DOHH2 (cell line): Measurements from ENCODE around the gene PPM1F.
"Not testable (repeated sequence)": the region's sequence is repeated elsewhere in the genome, so short reads cannot be mapped to it uniquely, and the experiment has no call there.

Source experiments
- H3F3A ChIP-seq: fragments of 200-600 bp; sonication (generic), shearing (Covaris generic); 2 replicates; pipeline ENCODE4 v1.6.0; 2016; ENCODE audit warnings: antibody characterized with exemption, mild to moderate bottlenecking; ENCODE audit not compliant: control insufficient read depth, insufficient read depth
- H3K27ac ChIP-seq: fragments of 200-600 bp; sonication (generic); 2 replicates; pipeline ENCODE4 v1.5.1; 2014; ENCODE audit warnings: low read depth, mild to moderate bottlenecking, low read length, moderate library complexity
- H3K27me3 ChIP-seq: fragments of 200-600 bp; sonication (generic); 2 replicates; pipeline ENCODE4 v1.6.1; 2014; ENCODE audit warnings: mild to moderate bottlenecking, low read length, mixed read lengths; ENCODE audit not compliant: control insufficient read depth
- H3K36me3 ChIP-seq: fragments of 200-600 bp; sonication (generic); 2 replicates; pipeline ENCODE4 v1.6.1; 2014; ENCODE audit warnings: mild to moderate bottlenecking, low read length, moderate library complexity, mixed read lengths; ENCODE audit not compliant: control insufficient read depth
- H3K4me1 ChIP-seq: fragments of 200-600 bp; sonication (generic); 2 replicates; pipeline ENCODE4 v1.6.1; 2014; ENCODE audit warnings: mild to moderate bottlenecking, low read length, mixed read lengths; ENCODE audit not compliant: control insufficient read depth
- H3K4me2 ChIP-seq: fragments of 200-600 bp; sonication (generic); 2 replicates; pipeline ENCODE4 v1.6.0; 2014; ENCODE audit warnings: mild to moderate bottlenecking, low read length, moderate library complexity
- H3K4me3 ChIP-seq: fragments of 200-600 bp; sonication (generic); 2 replicates; pipeline ENCODE4 v1.5.1; 2014; ENCODE audit warnings: mild to moderate bottlenecking, low read length, mixed read lengths
- H3K79me2 ChIP-seq: fragments of 200-600 bp; sonication (generic); 2 replicates; pipeline ENCODE4 v1.6.1; 2014; ENCODE audit warnings: mild to moderate bottlenecking, low read length, mixed read lengths; ENCODE audit not compliant: control insufficient read depth
- H3K9me2 ChIP-seq: fragments of 200-600 bp; sonication (generic); replicated peaks from 2 replicates; pipeline ENCODE4 v1.6.1; 2014; ENCODE audit warnings: mild to moderate bottlenecking, low read length, mixed read lengths; ENCODE audit not compliant: control insufficient read depth
- H3K9me3 ChIP-seq: fragments of 200-600 bp; sonication (generic); 2 replicates; pipeline ENCODE4 v1.6.1; 2014; ENCODE audit warnings: antibody characterized with exemption, low read length, mixed read lengths; ENCODE audit not compliant: control insufficient read depth, insufficient read depth
- H4K20me1 ChIP-seq: fragments of 200-600 bp; sonication (generic); 2 replicates; pipeline ENCODE4 v1.6.0; 2014; ENCODE audit warnings: low read depth, mild to moderate bottlenecking, antibody characterized with exemption, low read length, moderate library complexity; ENCODE audit not compliant: control insufficient read depth, insufficient read depth
- EZH2phosphoT487 ChIP-seq: fragments of 200-600 bp; sonication (generic); IDR thresholded peaks from 2 replicates; pipeline ENCODE4 v1.6.1; 2017; ENCODE audit warnings: borderline replicate concordance, mild to moderate bottlenecking, antibody characterized with exemption, low read length, moderate library complexity, mixed read lengths
- TF ChIP-seq, protein P1 (sequence below): fragments of 200-600 bp; sonication (generic); IDR thresholded peaks from one replicate; pipeline ENCODE4 v1.5.1; 2014; ENCODE audit warnings: antibody characterized with exemption, mild to moderate bottlenecking, low read depth, low read length; ENCODE audit not compliant: poor library complexity, severe bottlenecking

The PPM1F gene

GRCh38 chr22:21915624-21916308 is 36.9 kb downstream of the PPM1F start:
- Histone ChIP-seq H3K4me2 (no peak overlapping the region), H3F3A (no peaks in the 10 kb centered on the region), H3K4me3 (no peak overlapping the region), H3K27ac (no peak overlapping the region), H3K27me3 (no peaks in the 10 kb centered on the region), H3K79me2 (no peaks in the 10 kb centered on the region), H3K9me2 (no peaks in the 10 kb centered on the region), H3K9me3 (no peaks in the 10 kb centered on the region), H3K36me3 (no peaks in the 10 kb centered on the region), H3K4me1 (no peaks in the 10 kb centered on the region), H4K20me1 (no peaks in the 10 kb centered on the region)
- TF ChIP-seq EZH2phosphoT487 = no peak
- TF ChIP-seq, protein P1, sequence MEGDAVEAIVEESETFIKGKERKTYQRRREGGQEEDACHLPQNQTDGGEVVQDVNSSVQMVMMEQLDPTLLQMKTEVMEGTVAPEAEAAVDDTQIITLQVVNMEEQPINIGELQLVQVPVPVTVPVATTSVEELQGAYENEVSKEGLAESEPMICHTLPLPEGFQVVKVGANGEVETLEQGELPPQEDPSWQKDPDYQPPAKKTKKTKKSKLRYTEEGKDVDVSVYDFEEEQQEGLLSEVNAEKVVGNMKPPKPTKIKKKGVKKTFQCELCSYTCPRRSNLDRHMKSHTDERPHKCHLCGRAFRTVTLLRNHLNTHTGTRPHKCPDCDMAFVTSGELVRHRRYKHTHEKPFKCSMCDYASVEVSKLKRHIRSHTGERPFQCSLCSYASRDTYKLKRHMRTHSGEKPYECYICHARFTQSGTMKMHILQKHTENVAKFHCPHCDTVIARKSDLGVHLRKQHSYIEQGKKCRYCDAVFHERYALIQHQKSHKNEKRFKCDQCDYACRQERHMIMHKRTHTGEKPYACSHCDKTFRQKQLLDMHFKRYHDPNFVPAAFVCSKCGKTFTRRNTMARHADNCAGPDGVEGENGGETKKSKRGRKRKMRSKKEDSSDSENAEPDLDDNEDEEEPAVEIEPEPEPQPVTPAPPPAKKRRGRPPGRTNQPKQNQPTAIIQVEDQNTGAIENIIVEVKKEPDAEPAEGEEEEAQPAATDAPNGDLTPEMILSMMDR = no peak

- not testable (repeated sequence) for H3K27me3 ChIP-seq, H3F3A ChIP-seq, H3K9me2 ChIP-seq, H3K4me3 ChIP-seq, H3K4me1 ChIP-seq, H3K4me2 ChIP-seq, H3K79me2 ChIP-seq, H3K9me3 ChIP-seq, H3K27ac ChIP-seq, H3K36me3 ChIP-seq, H4K20me1 ChIP-seq
Measured at GRCh38 chr22:21914033-21914642, 38.5 kb downstream of the PPM1F start.

- H3K4me3 ChIP-seq, H3K9me2 ChIP-seq, H3K4me1 ChIP-seq, H3K27me3 ChIP-seq, H3K27ac ChIP-seq, H3F3A ChIP-seq, H3K4me2 ChIP-seq, H3K36me3 ChIP-seq, H3K9me3 ChIP-seq, H3K79me2 ChIP-seq, H4K20me1 ChIP-seq: not testable (repeated sequence)
Measured at GRCh38 chr22:21910367-21910766, 42.3 kb downstream of the PPM1F start.

GRCh38 chr22:21909871-21910270 is 42.8 kb downstream of the PPM1F start:
- no peaks in the 10 kb centered on the region for H3K9me2 ChIP-seq
- H3K27ac ChIP-seq = no peak overlapping the region
- no peak for TF ChIP-seq EZH2phosphoT487
- H3K4me1 ChIP-seq = no peaks in the 10 kb centered on the region
- no peak overlapping the region for H3K4me3 ChIP-seq
- H3K79me2 ChIP-seq = no peaks in the 10 kb centered on the region
- H3K4me2 ChIP-seq = no peak overlapping the region
- no peaks in the 10 kb centered on the region for H3F3A ChIP-seq
- H3K27me3 ChIP-seq = 0 out of 2 replicates have a peak, but pooled peaks cover 5% of the 10 kb centered on the region
- no peaks in the 10 kb centered on the region for H3K9me3 ChIP-seq
- H3K36me3 ChIP-seq = no peaks in the 10 kb centered on the region
- no peaks in the 10 kb centered on the region for H4K20me1 ChIP-seq
